ENCODE measurements around the gene MLXIPL.
"Not testable (repeated sequence)": the region's sequence is repeated elsewhere in the genome, so short reads cannot be mapped to it uniquely, and the experiment has no call there.

Gene MLXIPL

DNA sequence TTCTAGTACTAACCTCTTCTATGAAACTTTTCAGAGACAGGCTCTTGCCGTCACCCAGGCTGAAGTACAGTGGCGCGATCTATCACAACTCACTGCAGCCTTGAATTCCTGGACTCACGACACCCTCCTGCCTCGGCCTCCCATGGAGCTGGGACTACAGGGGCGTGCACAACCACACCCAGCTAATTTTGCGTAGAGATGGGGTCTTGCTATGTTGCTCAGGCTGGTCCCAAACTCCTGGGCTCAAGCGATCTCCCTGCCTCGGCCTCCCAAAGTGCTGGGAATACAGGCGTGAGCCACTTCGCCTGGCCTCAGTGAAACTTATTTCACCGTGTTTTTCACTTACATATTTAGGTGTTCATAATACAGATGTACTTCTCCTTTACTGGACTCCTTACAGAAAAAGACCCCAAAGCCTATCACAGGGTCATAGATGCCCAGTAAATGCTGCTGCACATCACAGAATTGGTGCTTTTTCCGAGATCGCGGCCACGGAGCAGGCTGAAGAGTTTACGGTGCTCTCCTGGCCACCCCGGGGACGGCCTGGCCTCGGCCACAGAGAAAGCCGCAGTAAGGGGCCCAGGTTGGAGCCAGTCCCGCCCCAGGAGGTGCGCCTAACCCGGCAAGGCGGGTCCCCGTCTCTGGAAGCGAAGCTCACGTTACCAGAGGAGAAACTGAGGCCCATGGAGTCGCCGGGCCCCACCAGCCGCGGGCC is 46.5 kb downstream of the MLXIPL start:
- DNase-seq = no peak

DNA sequence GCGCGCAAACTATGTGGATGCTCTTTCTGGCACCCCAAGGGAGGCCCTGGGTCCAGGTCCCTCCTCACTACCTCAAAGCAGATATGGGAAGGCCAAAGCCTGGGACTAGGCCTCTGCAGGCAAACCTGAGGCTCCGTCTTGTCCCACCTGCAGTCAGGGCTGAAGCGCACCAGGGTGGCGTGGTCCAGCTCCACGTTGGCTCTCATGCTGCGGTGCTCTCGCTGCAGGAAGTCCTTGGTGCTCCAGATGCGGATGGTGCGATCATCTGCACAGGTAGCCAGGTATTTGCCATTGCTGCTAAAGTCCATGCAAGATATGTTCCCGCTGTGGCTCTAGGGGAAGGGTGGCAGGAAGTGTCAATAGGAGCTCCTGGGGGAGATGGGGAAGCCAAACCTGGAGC is 50.5 kb downstream of the MLXIPL start:
- no peak for DNase-seq

GRCh38 chr7:73573276-73573675 is 51.0 kb downstream of the MLXIPL start:
- no peak for DNase-seq

DNA sequence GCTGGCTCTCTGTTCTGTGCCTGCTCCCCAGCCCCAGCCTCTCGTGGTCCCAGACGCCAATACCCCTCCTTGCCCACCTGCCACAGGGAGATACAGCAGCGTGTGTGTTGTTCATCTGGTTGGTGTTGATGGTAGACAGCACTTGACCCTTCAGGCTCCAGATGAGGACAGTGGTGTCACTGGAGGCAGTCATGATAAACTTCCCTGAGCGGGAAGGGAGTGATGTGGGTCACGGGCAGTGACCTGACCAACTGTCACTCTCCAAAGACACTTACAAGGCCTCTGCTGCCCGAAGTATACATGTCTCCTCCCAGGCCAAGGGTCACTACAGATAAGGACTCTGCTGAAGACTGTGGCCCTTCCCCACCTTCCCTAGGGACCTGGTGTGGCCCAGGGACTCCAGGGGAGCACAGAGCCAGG is 51.5 kb downstream of the MLXIPL start:
- no peak for DNase-seq

DNA sequence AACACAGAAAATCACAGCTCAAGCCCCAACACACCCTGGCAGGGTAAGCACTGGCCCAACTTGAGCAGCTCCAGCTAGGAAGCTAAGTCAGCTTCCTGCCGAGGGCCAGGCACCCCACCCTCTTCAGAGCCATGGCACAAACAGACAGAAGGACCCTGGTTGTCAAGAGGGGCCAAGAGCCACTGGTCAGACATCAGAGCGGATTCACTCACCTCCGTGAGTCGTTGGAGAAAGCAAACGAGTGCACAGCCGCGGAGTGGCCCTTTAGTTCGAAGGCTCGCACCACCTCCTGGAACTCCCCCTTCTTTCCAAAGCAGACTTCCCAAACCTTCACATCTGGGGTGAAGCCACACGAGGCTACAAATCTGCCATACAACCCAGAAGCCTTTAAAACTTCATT is 53.3 kb downstream of the MLXIPL start:
- DNase-seq = no peak

DNA sequence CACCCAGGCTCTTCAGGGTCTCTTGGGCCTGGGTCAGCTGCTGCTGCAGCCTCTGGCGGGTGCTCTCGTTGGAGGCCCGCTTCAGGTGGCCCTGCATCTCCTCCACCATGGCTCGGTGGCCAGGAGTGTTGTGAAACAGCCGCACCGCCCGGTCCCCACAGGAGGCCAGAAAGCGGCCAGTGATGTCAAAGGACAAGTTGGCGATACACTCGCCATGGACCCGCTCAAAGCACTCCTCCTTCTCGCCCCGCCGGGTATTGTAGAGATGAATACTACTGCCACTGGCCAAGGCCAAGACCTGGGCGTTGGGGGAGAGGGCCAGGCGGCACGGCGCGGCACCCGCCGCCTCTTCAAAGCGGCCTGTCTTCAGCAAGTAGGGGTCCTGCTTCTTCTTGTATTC is 53.8 kb downstream of the MLXIPL start:
- DNase-seq = no peak

DNA sequence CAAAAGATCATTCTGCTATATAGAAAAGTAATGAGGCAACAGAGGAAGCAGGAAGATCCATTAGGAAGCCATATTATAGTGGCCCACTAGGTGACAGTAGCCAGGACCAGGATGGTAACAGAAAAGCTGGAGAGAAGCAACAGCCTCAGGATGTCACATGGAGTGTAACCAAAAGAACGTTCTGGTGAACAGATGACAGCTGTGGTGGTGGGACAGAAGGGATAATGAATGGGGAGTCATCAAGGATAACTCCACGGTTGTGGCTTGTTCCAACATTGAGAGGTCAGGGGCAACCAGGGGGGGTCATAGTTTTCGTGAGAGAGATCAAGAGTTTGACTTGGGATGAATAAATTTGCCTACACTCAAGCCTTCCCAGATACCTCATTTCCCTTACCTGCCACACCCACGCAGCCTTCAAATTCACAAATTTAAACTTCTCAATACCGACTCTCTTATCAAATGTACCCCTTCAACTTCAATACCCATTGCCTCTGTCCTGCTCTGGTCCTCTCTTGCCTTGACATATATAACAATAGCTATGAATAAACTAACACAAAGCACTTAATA is 55.2 kb downstream of the MLXIPL start:
- DNase-seq = no peak

GRCh38 chr7:73567846-73568685 is 56.3 kb downstream of the MLXIPL start:
- DNase-seq = no peak

GRCh38 chr7:73567140-73567539 is 57.2 kb downstream of the MLXIPL start:
- DNase-seq = no peak

DNA sequence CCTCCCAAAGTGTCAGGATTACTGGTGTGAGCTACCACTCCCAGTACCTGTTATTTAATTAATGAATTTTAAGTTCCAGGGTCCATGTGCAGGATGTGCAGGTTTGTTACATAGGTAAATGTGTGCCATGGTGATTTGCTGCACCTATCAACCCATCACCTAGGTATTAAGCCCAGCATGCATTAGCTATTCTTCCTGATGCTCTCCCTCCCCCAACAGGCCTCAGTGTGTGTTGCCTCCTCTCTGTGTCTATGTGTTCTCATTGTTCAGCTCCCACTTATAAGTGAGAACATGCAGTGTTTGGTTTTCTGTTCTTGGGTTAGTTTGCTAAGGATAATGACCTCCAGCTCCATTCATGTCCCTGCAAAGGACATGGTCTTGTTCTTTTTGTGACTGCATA is 57.9 kb downstream of the MLXIPL start:
- not testable (repeated sequence) for DNase-seq

DNA sequence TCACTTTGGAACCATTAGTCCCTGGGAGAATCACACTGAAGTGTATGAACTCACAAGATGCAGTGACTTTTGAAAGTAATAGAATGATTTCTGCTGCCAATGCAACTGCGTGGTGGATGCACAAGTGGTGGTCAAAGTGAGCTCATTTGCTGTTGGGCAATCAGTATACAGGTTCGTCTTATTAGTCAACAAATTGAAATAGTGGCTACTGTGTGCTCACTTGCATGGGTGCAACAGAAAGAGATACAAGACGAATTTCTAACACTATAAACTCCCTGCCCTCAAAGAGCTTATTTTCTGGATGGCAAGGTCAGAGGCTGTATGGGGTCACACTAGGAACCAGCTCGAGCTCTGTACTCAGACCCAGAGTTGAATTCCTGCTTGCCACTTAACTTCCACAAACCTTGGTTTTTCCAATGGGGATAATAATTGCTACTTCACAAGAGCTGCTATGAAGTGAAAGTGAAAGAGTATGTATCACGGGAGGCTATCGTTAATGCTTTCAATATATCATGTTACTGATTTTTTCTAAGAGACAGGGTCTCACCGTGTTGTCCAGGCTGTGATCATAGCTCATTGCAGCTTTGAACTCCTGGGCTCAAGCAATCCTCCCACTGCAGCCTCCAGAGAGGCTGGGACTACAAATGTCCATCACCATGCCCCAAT is 58.5 kb downstream of the MLXIPL start:
- DNase-seq = no peak

DNA sequence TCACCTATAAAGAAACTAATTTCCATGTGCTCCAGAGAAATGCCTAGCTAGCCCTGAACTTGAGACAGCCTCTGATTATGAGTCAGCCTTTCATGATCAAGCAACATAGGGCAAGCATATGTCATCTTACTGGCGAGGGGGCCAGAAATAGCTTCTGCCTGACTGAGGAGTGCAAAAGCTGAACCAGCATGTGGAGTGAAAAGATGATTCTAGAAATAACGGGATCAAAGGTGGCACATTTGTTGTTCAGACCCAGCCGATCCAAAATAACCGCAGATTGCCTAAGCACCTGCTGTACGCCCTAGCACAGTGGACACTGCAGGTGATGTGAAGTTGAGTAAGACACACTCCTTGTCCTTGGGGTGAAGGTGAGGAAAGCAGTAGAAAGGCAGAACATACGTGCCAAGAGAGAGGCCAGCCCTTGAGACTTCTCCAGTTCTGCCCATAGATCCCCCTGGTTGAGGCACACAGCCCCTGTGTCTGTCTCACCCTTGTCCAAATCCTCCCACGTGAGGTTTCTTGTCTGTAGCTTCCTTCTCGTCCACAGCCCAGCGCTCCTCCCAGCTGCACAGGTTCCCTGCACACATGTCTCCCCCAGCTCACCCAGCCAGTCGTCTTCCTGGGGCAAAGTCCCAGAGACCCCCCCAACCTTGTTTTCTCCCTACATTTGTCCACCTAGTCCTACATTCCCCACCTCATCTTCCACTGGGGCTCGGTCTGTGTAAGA is 64.0 kb downstream of the MLXIPL start:
- DNase-seq = no peak

GRCh38 chr7:73557397-73558257 is 66.7 kb downstream of the MLXIPL start, which contains the start of gene BCL7B:
TSS of gene BCL7B (minus strand) at chr7:73557690. CDS start at chr7:73557578, 112 bp downstream.
- peak in 1 of 2 donors; percentile 67 for DNase-seq

DNA sequence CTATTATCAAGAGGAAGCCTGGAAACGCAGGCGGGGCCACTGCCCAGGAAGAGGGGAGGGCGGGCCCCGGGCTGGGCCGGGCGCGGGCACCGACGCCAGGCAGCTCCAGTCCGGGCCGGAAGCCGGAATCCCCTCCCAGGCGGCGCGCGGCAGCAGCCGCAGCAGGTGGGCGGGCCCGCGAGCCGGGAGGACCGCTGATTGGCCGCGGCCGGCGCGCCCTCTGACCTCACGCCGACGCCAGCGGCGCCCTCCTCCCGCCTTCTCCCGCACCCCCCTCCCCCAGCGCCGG is 67.3 kb downstream of the MLXIPL start:
- DNase-seq = peak; percentile 85 to 89

DNA sequence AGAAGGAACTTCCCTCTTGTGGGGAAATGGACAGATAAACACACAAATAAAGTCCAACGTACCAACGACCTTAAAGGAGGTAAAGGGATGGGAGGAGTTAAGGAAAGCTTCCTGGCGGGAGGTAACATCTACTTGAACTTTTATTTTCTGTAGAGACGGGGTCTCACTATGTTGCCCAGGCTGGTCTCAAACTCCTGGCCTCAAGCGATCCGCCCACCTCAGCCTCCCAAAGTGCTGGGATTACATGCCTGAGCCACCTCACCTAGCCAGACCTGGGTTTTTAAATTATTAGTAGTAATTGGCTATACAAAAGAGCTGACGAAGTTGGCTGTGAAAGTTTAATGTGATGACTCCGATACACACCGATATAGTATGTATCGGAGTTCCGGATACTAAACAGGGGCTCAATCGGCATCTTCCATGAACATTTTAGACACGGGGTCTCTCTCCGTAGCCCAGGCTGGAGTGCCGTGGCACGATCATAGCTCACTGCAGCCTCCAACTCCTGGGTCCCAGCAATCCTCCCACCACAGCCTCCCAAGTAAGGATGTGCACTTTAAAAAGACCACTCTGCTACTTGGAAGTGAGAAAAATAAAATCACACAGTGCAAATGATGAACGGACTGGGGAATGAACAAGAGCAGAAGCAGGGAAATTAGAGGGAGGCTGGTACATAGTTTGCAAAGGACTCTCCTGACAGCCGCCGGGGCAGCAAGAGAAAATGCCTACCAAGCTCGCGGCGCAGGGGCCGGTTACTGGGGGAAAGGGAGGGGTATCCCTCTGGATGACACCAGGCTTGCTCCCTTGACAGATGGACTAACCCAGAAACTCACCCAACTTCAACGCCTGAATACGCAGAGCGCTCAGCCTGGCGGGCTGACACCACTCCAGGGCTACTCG is 67.9 kb downstream of the MLXIPL start:
- no peak for DNase-seq

DNA sequence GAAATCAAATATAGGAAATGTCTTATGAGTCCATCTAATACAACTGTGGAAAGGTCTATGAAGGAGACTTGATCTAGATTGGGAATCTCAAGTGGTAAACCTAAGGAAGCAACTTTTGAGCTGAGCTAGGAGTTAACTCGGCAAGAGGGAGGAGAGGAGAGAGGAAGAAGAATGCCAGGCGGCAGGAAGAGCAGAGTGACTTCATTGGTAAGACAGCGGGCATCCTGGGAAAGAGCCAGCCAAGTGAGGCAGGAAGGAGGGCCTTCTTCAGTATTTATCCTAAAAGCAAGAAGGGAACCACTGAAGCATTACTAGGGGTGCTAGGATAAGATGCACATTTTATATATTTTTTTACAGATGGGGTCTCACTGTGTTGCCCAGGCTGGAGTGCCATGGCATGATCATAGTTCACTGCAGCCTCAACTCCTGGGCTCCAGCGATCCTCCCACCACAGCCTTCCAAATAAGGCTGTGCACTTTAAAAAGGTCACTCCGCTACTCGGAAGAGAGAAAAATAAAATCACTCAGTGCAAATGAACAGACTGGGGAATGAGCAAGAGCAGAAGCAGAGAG is 68.8 kb downstream of the MLXIPL start:
- DNase-seq = no peak

DNA sequence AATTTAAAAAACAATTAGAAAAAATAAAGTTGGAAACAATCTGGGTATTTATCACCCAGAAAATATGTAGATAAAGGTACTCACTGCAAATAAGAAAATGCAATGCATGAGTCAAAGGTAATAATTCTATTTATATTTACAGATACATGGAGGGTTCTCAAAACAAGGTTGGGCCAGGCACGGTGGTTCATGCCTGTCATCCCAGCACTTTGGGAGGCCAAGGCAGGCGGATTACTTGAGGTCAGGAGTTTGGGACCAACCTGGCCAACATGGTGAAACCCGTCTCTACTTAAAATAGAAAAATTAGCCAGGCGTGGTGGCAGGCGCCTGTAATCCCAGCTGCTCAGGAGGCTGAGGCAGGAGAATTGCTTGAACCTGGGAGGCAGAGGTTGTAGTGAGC is 74.2 kb downstream of the MLXIPL start:
- DNase-seq = not testable (repeated sequence)

DNA sequence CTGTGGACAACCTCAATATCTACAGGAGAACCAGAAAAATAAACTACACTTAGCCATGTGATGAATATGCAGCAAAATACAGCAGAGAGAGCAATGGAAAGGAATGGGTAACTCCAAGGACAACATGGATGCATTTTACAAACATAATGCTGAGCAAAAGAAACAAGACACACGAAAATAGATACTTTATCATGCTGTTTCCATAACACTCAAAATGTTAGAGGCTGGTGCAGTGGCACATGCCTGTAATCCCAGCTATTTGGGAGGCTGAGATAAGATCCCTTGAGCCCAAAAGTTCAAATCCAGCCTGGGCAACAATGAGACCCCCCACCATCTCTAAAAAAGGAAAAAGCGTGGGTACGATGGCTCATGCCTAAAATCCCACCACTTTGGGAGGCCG is 75.1 kb downstream of the MLXIPL start:
- DNase-seq = no peak

DNA sequence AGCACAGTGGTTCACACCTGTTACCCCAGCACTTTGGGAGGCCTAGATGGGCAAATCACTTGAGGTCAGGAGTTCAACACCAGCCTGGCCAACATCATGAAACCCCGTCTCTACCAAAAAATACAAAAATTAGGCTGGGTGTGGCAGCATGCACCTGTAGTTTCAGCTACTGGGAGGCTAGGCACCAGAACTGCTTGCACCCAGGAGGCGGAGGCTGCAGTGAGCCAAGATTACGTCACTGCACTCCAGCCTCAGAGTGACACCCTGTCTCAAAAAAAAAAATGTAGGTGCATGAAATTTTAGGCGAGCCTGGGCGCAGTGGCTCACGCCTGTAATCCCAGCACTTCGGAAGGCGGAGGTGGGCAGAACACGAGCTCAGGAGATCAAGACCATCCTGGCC is 76.5 kb downstream of the MLXIPL start:
- DNase-seq = no peak

DNA sequence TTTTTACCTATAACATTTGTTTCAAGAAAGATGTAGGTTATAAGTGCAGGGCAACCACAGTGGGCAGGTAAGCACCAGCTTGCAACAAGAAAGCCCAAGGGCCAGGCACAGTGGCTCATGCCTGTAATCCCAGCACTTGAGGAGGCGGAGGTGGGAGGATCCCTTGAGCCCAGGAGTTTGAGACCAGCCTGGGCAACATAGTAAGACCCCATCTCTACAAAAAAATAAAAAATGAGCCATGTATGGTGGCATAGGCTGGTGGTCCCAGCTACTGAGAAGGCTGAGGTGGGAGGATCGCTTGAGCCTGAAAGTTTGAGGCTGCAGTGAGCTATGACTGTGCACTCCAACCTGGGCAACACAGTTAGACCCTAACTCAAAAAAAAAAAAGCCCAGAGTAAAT is 79.6 kb downstream of the MLXIPL start:
- no peak for DNase-seq

Data from hippocampal formation (tissue), 2 donors.